ENCODE results near the gene PDZK1IP1. TPM values are rescaled to one million over a fixed set of nuclear protein-coding genes. Genes with fewer than 3 reads are reported as not detected.

The PDZK1IP1 gene
- polyA plus RNA-seq, 1 experiment: not detected

- no peak for DNase-seq (ENCODE audit: low read depth, low spot score)
- no peak for TF ChIP-seq CTCF (IDR thresholded peaks at IDR 0.05; ENCODE audit: low read depth, low read length)
- Histone ChIP-seq H3K27ac (ENCODE audit: low read depth, low read length) (no peak overlapping the region), H3K27me3 (ENCODE audit: control insufficient read depth, insufficient read depth, low read length) (peaks cover 96% of the 10 kb centered on the region), H3K9me3 (ENCODE audit: control insufficient read depth, insufficient read depth, low read length) (peaks cover 3% of the 10 kb centered on the region; the same call in 1 of the 2 replicates), H3K4me3 (ENCODE audit: low read depth, low read length) (no peak overlapping the region)
- POLR2A ChIA-PET: no interaction called here
- CTCF ChIA-PET: interaction anchor here (0.8 to 1.3 kb wide), 2 partner anchors 37 to 480 kb away, joined by 3 read pairs; no protein-coding TSS in a partner anchor
These were observed 40.3 kb upstream of the PDZK1IP1 start for GRCh38 chr1:47229886-47230691.

GRCh38 chr1:47229031-47229885 lies 39.4 kb upstream of the PDZK1IP1 start:
- Histone ChIP-seq H3K4me3 (ENCODE audit: low read depth, low read length) (no peak overlapping the region), H3K9me3 (ENCODE audit: control insufficient read depth, insufficient read depth, low read length) (peaks cover 3% of the 10 kb centered on the region; the same call in 1 of the 2 replicates), H3K27ac (ENCODE audit: low read depth, low read length) (no peak overlapping the region), H3K27me3 (ENCODE audit: control insufficient read depth, insufficient read depth, low read length) (peaks cover 97% of the 10 kb centered on the region)
- no peak for TF ChIP-seq CTCF (IDR thresholded peaks at IDR 0.05; ENCODE audit: low read depth, low read length)
- POLR2A ChIA-PET: no interaction called here
- CTCF ChIA-PET: interaction anchor here (0.8 to 1.3 kb wide), 3 partner anchors 36 to 480 kb away, joined by 3 read pairs; no protein-coding TSS in a partner anchor
- DNase-seq (ENCODE audit: low read depth, low spot score): no peak

- ChIA-PET POLR2A (no interaction called here), CTCF (interaction anchor here (0.9 to 1.7 kb wide), 3 partner anchors 35 to 481 kb away, joined by 3 to 4 read pairs (median 3); no protein-coding TSS in a partner anchor)
- no peak for DNase-seq (ENCODE audit: low read depth, low spot score)
- TF ChIP-seq CTCF (IDR thresholded peaks at IDR 0.05; ENCODE audit: low read depth, low read length): no peak
- Histone ChIP-seq H3K27me3 (ENCODE audit: control insufficient read depth, insufficient read depth, low read length) (peaks cover 97% of the 10 kb centered on the region), H3K4me3 (ENCODE audit: low read depth, low read length) (no peak overlapping the region), H3K9me3 (ENCODE audit: control insufficient read depth, insufficient read depth, low read length) (peaks cover 3% of the 10 kb centered on the region; the same call in 1 of the 2 replicates), H3K27ac (ENCODE audit: low read depth, low read length) (no peak overlapping the region)
These were observed 38.8 kb upstream of the PDZK1IP1 start for GRCh38 chr1:47228644-47229030.

- no peak for DNase-seq (ENCODE audit: low read depth, low spot score)
- peaks cover 98% of the 10 kb centered on the region for H3K27me3 ChIP-seq (ENCODE audit: control insufficient read depth, insufficient read depth, low read length)
- peaks cover 3% of the 10 kb centered on the region; the same call in 1 of the 2 replicates for H3K9me3 ChIP-seq (ENCODE audit: control insufficient read depth, insufficient read depth, low read length)
- no peak overlapping the region for H3K27ac ChIP-seq (ENCODE audit: low read depth, low read length)
- CTCF ChIA-PET: interaction anchor here (0.8 to 2.3 kb wide), 5 partner anchors 35 to 210 kb away, joined by 3 to 13 read pairs (median 4); partner anchors contain the start of gene FOXD2
- POLR2A ChIA-PET: no interaction called here
- no peak for TF ChIP-seq CTCF (IDR thresholded peaks at IDR 0.05; ENCODE audit: low read depth, low read length)
- no peak overlapping the region for H3K4me3 ChIP-seq (ENCODE audit: low read depth, low read length)
These were observed 37.8 kb upstream of the PDZK1IP1 start for GRCh38 chr1:47227341-47228232.
